GM19193 (cell line): ENCODE data around the gene ATP5F1D.

Experiments
- POLR2A ChIP-seq: IDR thresholded peaks from 4 replicates; pipeline ENCODE4 v1.6.1; 2011; ENCODE audit not compliant: insufficient read depth, insufficient read length; ENCODE audit errors: extremely low read depth

Gene ATP5F1D

GRCh38 chr19:1273263-1274041, 31.9 kb downstream of the ATP5F1D start:
- TF ChIP-seq POLR2A, result peak; percentile 42

- TF ChIP-seq POLR2A, result peak; percentile 31
Observed at GRCh38 chr19:1274081-1274851, 32.7 kb downstream of the ATP5F1D start.

GRCh38 chr19:1274852-1275259, 33.3 kb downstream of the ATP5F1D start:
- TF ChIP-seq POLR2A, result no peak

- peak; percentile 93 for TF ChIP-seq POLR2A
Observed at GRCh38 chr19:1275260-1275975, 33.9 kb downstream of the ATP5F1D start, which contains the start of gene FAM174C. Gene FAM174C (plus strand): TSS chr19:1275530. CDS start chr19:1275550, 20 bp downstream.

- TF ChIP-seq POLR2A, result no peak
Observed at GRCh38 chr19:1275976-1276627, 34.6 kb downstream of the ATP5F1D start.

- TF ChIP-seq POLR2A, result no peak
Observed at GRCh38 chr19:1276628-1277022, 35.1 kb downstream of the ATP5F1D start.

GRCh38 chr19:1277061-1277460, 35.5 kb downstream of the ATP5F1D start:
- no peak for TF ChIP-seq POLR2A

- no peak for TF ChIP-seq POLR2A
Observed at GRCh38 chr19:1278074-1278473, 36.5 kb downstream of the ATP5F1D start.

- no peak for TF ChIP-seq POLR2A
Observed at GRCh38 chr19:1278713-1279660, 37.4 kb downstream of the ATP5F1D start.

GRCh38 chr19:1279782-1280341, 38.3 kb downstream of the ATP5F1D start:
- TF ChIP-seq POLR2A, result no peak

GRCh38 chr19:1280636-1281568, 39.4 kb downstream of the ATP5F1D start:
- TF ChIP-seq POLR2A, result no peak

GRCh38 chr19:1281569-1282287, 40.2 kb downstream of the ATP5F1D start:
- TF ChIP-seq POLR2A, result no peak
